ENCODE results near the gene ADAMTS5.

DNA sequence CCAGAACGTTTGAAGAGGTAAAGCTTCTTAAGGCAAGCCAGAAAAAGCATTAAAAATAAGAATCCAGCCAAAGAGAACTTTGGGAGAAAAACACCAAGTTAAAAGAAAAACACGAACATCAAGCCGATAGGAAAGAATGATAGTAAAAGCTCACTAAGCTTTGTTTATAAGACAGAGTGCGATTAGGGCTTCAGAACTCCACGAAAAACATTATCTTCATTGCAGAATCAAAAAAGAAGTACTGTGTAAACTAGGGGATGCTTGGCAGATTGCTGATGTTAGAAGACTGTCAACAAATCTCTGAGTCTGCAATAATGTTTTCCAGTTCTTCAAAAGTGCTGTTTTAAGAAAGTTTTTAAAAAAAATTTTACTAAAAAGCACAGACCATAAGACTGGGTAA, 30.2 kb downstream of the ADAMTS5 start:
- TF ChIP-seq, protein P1, sequence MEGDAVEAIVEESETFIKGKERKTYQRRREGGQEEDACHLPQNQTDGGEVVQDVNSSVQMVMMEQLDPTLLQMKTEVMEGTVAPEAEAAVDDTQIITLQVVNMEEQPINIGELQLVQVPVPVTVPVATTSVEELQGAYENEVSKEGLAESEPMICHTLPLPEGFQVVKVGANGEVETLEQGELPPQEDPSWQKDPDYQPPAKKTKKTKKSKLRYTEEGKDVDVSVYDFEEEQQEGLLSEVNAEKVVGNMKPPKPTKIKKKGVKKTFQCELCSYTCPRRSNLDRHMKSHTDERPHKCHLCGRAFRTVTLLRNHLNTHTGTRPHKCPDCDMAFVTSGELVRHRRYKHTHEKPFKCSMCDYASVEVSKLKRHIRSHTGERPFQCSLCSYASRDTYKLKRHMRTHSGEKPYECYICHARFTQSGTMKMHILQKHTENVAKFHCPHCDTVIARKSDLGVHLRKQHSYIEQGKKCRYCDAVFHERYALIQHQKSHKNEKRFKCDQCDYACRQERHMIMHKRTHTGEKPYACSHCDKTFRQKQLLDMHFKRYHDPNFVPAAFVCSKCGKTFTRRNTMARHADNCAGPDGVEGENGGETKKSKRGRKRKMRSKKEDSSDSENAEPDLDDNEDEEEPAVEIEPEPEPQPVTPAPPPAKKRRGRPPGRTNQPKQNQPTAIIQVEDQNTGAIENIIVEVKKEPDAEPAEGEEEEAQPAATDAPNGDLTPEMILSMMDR (IDR thresholded peaks at IDR 0.05; ENCODE audit: insufficient read depth, low read length, poor library complexity, severe bottlenecking) = no peak
- no peak for TF ChIP-seq EZH2phosphoT487 (conservative IDR thresholded peaks at IDR 0.05; ENCODE audit: low read length)
